Kidney epithelial cell (primary cell): Measurements from ENCODE around the gene SCRN1. TPM values are rescaled to one million over a fixed set of nuclear protein-coding genes. Genes with fewer than 3 reads are reported as not detected.
"Not testable (repeated sequence)": the region's sequence is repeated elsewhere in the genome, so short reads cannot be mapped to it uniquely, and the experiment has no call there.

Experiments used
- DNase-seq: peaks from one replicate; pipeline ENCODE4 v3.0.0-alpha.2; 2010; ENCODE audit warnings: low read depth
- H3K27me3 ChIP-seq: 2 replicates; pipeline ENCODE4 v1.6.0; 2011; ENCODE audit warnings: low read length; ENCODE audit not compliant: control insufficient read depth, insufficient read depth
- H3K36me3 ChIP-seq: 2 replicates; pipeline ENCODE4 v1.5.1; 2011; ENCODE audit warnings: low read length; ENCODE audit not compliant: control insufficient read depth, insufficient read depth
- H3K4me3 ChIP-seq: 2 replicates; pipeline ENCODE4 v1.5.1; 2011; ENCODE audit warnings: low read depth, mild to moderate bottlenecking, control low read depth, low read length
- total RNA-seq: library from RNA; depleted of rRNA; stranded (reverse); fragments of >200 nt; gene quantifications from 2 replicates; pipeline ENCODE4 v1.2.3, GENCODE V29; 2015
- TF ChIP-seq, protein P1 (sequence below): IDR thresholded peaks from 2 replicates; pipeline ENCODE4 v1.5.1; 2011; ENCODE audit warnings: mild to moderate bottlenecking, moderate library complexity, low read length, control low read depth, inconsistent platforms; ENCODE audit not compliant: insufficient read depth, poor library complexity, severe bottlenecking

The SCRN1 gene
- total RNA-seq, 1 donor from 2014 or later: 79.6 TPM

DNA sequence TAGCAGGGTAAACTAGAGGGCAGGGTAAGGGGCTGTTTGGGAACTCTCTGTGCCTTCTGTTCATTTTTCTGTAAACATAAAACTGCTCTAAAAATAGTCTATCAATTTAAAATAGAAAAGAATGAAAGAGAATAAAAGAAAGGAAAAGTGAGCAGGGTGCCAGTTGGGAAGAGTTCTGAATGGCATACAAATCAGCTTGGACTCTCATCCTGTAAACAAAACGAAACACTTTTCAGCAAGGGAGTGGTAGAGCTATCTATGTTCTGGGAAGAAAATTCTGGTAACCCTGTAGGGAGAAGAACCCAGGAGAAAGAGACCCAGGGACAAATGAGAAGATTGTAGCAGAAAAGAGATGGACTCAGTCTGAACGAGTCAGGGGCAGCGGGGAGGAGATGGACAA, 24.6 kb downstream of the SCRN1 start:
- no peaks in the 10 kb centered on the region for H3K27me3 ChIP-seq
- TF ChIP-seq, protein P1, sequence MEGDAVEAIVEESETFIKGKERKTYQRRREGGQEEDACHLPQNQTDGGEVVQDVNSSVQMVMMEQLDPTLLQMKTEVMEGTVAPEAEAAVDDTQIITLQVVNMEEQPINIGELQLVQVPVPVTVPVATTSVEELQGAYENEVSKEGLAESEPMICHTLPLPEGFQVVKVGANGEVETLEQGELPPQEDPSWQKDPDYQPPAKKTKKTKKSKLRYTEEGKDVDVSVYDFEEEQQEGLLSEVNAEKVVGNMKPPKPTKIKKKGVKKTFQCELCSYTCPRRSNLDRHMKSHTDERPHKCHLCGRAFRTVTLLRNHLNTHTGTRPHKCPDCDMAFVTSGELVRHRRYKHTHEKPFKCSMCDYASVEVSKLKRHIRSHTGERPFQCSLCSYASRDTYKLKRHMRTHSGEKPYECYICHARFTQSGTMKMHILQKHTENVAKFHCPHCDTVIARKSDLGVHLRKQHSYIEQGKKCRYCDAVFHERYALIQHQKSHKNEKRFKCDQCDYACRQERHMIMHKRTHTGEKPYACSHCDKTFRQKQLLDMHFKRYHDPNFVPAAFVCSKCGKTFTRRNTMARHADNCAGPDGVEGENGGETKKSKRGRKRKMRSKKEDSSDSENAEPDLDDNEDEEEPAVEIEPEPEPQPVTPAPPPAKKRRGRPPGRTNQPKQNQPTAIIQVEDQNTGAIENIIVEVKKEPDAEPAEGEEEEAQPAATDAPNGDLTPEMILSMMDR: no peak
- H3K4me3 ChIP-seq: no peak overlapping the region
- DNase-seq: no peak
- peaks cover 2% of the 10 kb centered on the region for H3K36me3 ChIP-seq

DNA sequence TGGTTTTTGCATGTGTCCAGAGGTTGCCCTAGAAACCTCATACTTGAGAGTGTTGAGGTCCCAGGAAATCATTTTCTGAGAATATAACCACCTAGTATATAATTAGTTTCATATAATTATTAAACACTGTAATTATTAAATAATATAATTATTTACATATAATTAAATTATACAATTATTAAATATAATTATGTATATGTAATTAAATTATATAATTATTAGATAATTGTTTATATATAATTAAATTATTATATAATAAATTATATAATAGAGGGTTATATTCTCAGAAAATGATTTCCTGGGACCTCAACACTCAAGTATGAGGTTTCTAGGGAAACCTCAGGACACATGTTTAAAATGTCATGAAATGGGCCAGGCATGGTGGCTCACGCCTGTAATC, 27.6 kb downstream of the SCRN1 start:
- TF ChIP-seq, protein P1: no peak
- no peak for DNase-seq
- Histone ChIP-seq H3K4me3 (no peak overlapping the region), H3K36me3 (peaks cover 2% of the 10 kb centered on the region), H3K27me3 (no peaks in the 10 kb centered on the region)

DNA sequence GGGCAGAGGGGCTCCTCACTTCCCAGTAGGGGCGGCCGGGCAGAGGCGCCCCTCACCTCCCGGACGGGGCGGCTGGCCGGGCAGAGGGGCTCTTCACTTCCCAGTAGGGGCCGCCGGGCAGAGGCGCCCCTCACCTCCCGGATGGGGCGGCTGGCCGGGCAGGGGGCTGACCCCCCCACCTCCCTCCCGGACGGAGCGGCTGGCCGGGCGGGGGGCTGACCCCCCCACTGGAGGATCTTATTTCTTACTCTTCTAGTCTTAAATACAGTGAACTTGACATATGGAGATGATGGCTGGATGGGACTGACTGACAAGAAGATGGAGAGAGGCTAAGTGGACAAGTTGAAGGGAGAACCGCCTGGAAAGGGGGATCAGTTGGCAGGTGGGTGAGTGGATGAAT, 28.0 kb downstream of the SCRN1 start:
- not testable (repeated sequence) for DNase-seq, H3K36me3 ChIP-seq, H3K4me3 ChIP-seq, H3K27me3 ChIP-seq

DNA sequence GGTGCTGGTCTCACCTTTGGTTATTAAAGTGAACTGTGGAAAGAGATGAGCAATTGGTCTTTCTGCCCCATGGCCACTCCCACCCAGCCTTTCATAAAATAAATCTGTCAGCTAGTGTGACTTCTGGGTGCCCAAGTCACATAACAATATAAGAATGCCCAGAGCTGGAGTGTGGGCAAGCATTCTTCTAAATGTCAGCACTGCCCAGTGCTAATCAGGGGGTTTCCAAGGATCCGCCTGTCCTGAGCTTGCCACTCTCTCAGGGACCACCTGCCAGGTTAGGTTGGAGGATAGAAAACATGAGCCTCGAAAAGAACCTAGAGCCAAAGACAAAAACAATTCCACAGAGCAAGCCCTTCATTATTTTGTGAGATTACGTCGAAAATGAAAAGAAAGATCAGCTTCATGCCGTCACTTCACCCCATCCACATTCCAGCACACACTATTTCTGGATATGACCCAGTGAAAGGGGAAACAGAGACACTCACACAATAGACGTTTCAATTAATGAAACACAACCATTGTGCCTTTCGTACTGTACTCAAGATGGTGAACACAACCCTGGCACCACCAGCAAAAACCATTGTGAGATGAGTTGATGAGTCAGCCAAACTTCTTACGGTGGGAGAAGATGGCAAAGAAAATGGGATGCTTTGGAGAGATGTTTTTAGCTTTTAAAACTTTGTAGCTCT, 30.8 kb downstream of the SCRN1 start:
- TF ChIP-seq, protein P1: no peak
- no peaks in the 10 kb centered on the region for H3K36me3 ChIP-seq

DNA sequence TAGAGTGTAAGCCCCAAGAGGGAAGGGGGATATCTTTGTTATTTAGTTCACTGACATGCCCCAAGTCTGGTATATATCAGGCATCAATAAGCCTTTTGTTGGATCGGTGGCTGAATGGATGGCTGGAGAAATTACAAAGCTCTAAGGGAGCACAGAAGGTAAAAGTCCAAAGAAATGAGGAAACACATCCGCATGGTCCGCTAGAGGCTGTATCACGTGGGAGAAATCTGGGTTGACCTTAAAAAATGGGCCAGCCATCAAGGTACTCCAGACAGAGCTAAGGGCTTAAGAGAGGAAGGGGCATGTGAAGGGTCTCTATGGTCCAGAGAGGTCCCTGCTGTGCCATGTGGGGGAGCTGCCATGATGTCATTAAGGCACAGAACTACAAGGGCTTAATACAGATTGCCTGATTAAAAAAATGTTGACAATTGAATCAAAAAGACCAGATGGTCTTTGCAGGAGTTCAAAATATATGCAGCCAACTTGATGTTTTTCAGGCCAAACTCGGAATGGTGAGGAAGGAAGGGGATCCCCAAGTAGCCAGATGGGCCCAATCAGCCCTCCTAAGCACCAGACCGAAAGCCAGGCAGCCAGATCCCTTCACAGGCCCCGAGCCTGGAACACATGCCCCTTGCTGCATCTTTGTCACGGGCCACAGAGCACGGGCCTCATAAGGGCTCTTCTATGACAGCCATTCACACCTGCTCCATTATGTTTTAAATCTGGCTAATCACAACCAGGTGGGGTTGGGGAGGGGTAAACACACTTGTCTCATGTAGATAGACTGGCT, 31.9 kb downstream of the SCRN1 start:
- Histone ChIP-seq H3K36me3 (peaks cover 1% of the 10 kb centered on the region), H3K4me3 (no peak overlapping the region), H3K27me3 (no peaks in the 10 kb centered on the region)
- TF ChIP-seq, protein P1: no peak
- DNase-seq: no peak

More for the DNA sequence above, 30.8 kb downstream of the SCRN1 start:
- DNase-seq: no peak
- Histone ChIP-seq H3K27me3 (no peaks in the 10 kb centered on the region), H3K4me3 (no peak overlapping the region)

DNA sequence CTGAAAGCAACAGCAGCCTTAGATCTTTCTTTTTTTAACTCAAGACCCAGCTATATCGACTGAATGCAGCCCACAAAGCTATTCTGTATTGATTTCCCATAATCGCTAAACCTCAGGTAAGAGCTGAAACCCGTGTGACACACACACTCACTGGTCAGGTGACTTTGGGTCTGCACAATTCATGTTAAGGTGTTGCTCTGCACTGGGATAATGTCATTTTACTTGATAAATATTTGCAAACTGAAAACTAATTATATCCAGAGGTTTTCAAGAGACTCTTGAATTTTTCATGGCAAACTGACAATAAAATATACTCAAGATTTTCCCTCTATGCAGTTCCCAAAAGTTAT, 33.1 kb downstream of the SCRN1 start:
- no peak for DNase-seq
- Histone ChIP-seq H3K36me3 (peaks cover 1% of the 10 kb centered on the region), H3K4me3 (no peak overlapping the region), H3K27me3 (no peaks in the 10 kb centered on the region)
- TF ChIP-seq, protein P1: no peak
